Measurements from ENCODE around the gene PTCSC3.

Gene PTCSC3

GRCh38 chr14:36217732-36218131 is 41.2 kb upstream of the PTCSC3 start:
- TF ChIP-seq ZFX (IDR thresholded peaks at IDR 0.05; ENCODE audit: borderline replicate concordance) (no peak), CTCF (IDR thresholded peaks at IDR 0.05) (no peak)
- no peak overlapping the region for H3K27ac ChIP-seq

- H3K27ac ChIP-seq, result no peak overlapping the region
- TF ChIP-seq CTCF (IDR thresholded peaks at IDR 0.05), result no peak
- TF ChIP-seq ZFX (IDR thresholded peaks at IDR 0.05; ENCODE audit: borderline replicate concordance), result no peak
Measured at GRCh38 chr14:36217027-36217426, 40.5 kb upstream of the PTCSC3 start.

GRCh38 chr14:36215217-36215598 is 38.7 kb upstream of the PTCSC3 start:
- TF ChIP-seq CTCF (IDR thresholded peaks at IDR 0.05) (no peak), ZFX (IDR thresholded peaks at IDR 0.05; ENCODE audit: borderline replicate concordance) (no peak)
- no peak overlapping the region for H3K27ac ChIP-seq

GRCh38 chr14:36214476-36215216 is 38.1 kb upstream of the PTCSC3 start:
- no peak overlapping the region for H3K27ac ChIP-seq
- no peak for TF ChIP-seq ZFX (IDR thresholded peaks at IDR 0.05; ENCODE audit: borderline replicate concordance)
- no peak for TF ChIP-seq CTCF (IDR thresholded peaks at IDR 0.05)

- H3K27ac ChIP-seq, result no peak overlapping the region
- TF ChIP-seq ZFX (IDR thresholded peaks at IDR 0.05; ENCODE audit: borderline replicate concordance) (no peak), CTCF (IDR thresholded peaks at IDR 0.05) (no peak)
Measured at GRCh38 chr14:36212987-36213386, 36.5 kb upstream of the PTCSC3 start.

- H3K27ac ChIP-seq, result no peak overlapping the region
- TF ChIP-seq ZFX (IDR thresholded peaks at IDR 0.05; ENCODE audit: borderline replicate concordance) (no peak), CTCF (IDR thresholded peaks at IDR 0.05) (no peak)
Measured at GRCh38 chr14:36212577-36212976, 36.1 kb upstream of the PTCSC3 start.

GRCh38 chr14:36208690-36209278 is 32.3 kb upstream of the PTCSC3 start:
- 0 out of 2 replicates have a peak overlapping the region, but pooled peaks have one; percentile 11 for H3K27ac ChIP-seq
- TF ChIP-seq ZFX (IDR thresholded peaks at IDR 0.05; ENCODE audit: borderline replicate concordance) (no peak), CTCF (IDR thresholded peaks at IDR 0.05) (no peak)

Measured in 22Rv1 (cell line).